Aorta (tissue), 4 donors: Measurements from ENCODE around the gene GPR119. TPM values are rescaled to one million over a fixed set of nuclear protein-coding genes. Genes with fewer than 3 reads are reported as not detected.

Source experiments
- polyA plus RNA-seq, 2 donors: library from polyadenylated mRNA; stranded (reverse); fragments of 200-250 nt; gene quantifications; one replicate each; pipeline ENCODE4 v1.2.3, GENCODE V29; 2013
- total RNA-seq, 2 donors: library from RNA; stranded (reverse); fragmentation: NEBNext Ultra II Directional; extraction: Animal tissue kit (Norgen Biotek cat#: 25700); gene quantifications; one replicate each; pipeline ENCODE4 v1.2.1, GENCODE V29; 2021
- donor health status: healthy with polysubstance abuse.
- donor health status: Bipolar disorder and iron deficiency.
- donor health status: DM: no; HTN: no; CAD: no.
- donor health status: DM: yes; HTN: yes; CAD: no.

GPR119 gene
- total and polyA plus RNA-seq, 4 donors = not detected

Other genes starting within 250 kb of the GPR119 start
- 10 to 100 TPM; 12.7 to 16.8 TPM for gene AIFM1, start 219.8 kb downstream of the GPR119 start, total RNA-seq
- gene AIFM1, start 219.8 kb downstream of the GPR119 start, polyA plus RNA-seq = 10 to 100 TPM; 15.7 to 17.0 TPM
- gene RAB33A, start 213.7 kb downstream of the GPR119 start, total RNA-seq = 1 to 10 TPM in 1 of 2 donors, under 1 TPM in 1; 0.69 to 1.8 TPM
- under 1 TPM; 0.64 to 0.88 TPM for gene RAB33A, start 213.7 kb downstream of the GPR119 start, polyA plus RNA-seq
- 1 to 10 TPM; 5.0 TPM for gene ZNF280C, start 116.8 kb downstream of the GPR119 start, total RNA-seq
- gene ZNF280C, start 116.8 kb downstream of the GPR119 start, polyA plus RNA-seq = under 1 TPM; 0.75 to 0.97 TPM
- gene SLC25A14, start 45.8 kb downstream of the GPR119 start, total RNA-seq = 10 to 100 TPM; 10.5 to 14.7 TPM
- gene SLC25A14, start 45.8 kb downstream of the GPR119 start, polyA plus RNA-seq = 10 to 100 TPM; 12.0 to 27.2 TPM
- gene RBMX2, start 16.3 kb upstream of the GPR119 start, total RNA-seq = 10 to 100 TPM; 18.5 to 19.4 TPM
- 10 to 100 TPM; 22.3 to 50.3 TPM for gene RBMX2, start 16.3 kb upstream of the GPR119 start, polyA plus RNA-seq